Measurements from ENCODE around the gene CD9. TPM values are rescaled to one million over a fixed set of nuclear protein-coding genes. Genes with fewer than 3 reads are reported as not detected.

CD9 gene, protein sequence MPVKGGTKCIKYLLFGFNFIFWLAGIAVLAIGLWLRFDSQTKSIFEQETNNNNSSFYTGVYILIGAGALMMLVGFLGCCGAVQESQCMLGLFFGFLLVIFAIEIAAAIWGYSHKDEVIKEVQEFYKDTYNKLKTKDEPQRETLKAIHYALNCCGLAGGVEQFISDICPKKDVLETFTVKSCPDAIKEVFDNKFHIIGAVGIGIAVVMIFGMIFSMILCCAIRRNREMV
- 379 and 504 TPM in 2 replicates for total RNA-seq
- 943 and 1,225 TPM in 2 replicates for polyA plus RNA-seq
- 972 and 1,213 TPM in 2 replicates for polyA plus RNA-seq (2011; cell fraction: cytosol; rRNA removed)
- polyA plus RNA-seq (2011; cell fraction: nucleus; rRNA removed), result 481 and 655 TPM in 2 replicates
- 1,387 and 1,527 TPM in 2 replicates for polyA plus RNA-seq (2012)
- 848 and 909 TPM in 2 replicates for polyA minus RNA-seq
- polyA minus RNA-seq (2011; cell fraction: cytosol; rRNA and poly(A)+ RNA removed), result 79.2 TPM
- 148 and 194 TPM in 2 replicates for polyA minus RNA-seq (2011; cell fraction: nucleus; rRNA and poly(A)+ RNA removed)
- Bru-seq, nascent RNA, result percentile 93 among the genes with signal in this experiment
- BruChase-seq, experiment 1, labeled RNA remaining after a 6-hour chase, result percentile 97 among the genes with signal in this experiment
- percentile 94 among the genes with signal in this experiment for BruChase-seq, experiment 2, labeled RNA remaining after a 2-hour chase
- long read RNA-seq, transcript CD9-201 (8 exons, 1,218 nt), result major isoform, 2,266 of 2,377 reads
- long read RNA-seq, partial matches to known transcripts, result 37 of 2,377 reads
- long read RNA-seq, other reads (novel, unspliced or antisense), result 70 of 2,377 reads

DNA sequence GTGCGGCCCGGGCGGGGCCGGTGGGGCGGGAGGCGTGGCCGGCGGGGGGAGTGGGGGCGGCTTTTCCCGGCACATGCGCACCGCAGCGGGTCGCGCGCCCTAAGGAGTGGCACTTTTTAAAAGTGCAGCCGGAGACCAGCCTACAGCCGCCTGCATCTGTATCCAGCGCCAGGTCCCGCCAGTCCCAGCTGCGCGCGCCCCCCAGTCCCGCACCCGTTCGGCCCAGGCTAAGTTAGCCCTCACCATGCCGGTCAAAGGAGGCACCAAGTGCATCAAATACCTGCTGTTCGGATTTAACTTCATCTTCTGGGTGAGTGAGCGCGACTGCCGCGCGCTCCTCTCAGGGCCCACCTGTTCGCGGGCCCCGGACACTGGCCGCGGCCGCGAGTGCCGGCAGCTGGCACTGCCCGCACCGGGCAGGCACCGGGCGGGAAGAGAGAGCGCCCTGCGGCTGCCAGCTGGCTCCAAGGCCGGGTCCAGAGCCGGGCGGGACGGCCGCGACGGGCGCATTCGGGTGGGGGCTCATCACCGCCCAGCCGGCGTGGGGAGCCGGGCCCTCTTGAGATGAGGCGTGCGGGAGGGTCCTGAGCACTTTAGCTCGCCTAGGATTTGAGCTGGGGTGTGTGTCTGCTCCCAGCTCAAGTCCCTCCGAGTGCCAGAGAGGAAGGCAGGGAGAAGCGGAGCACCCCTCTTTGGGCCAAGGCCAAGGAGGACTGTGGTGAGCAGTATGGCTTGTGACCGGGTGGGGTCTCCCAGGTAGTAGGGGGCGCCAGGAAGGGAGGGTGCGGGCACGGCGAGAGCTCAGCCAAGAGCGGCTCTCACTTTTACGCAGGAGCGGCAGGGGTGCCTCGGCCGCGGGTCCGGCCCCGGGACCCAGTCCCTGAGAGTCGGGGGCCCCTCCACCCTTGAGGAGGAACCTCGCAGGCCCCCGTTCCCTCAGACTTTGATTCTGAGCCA lies at the start of gene CD9:
Gene CD9 (plus strand): TSS at position 145 of the 957 bp plus-strand sequence. CDS start 100 bp downstream, at position 245.
- CTCF ChIA-PET, result interaction anchor here (0.7 to 4.1 kb wide), 13 partner anchors 14 to 133 kb away, joined by 3 to 31 read pairs (median 4); no protein-coding TSS in a partner anchor
- peaks cover 53% of the 10 kb centered on the region for H3K79me2 ChIP-seq (ENCODE audit: control insufficient read depth, insufficient read depth, low read length)
- intact Hi-C loops (cut with micrococcal nuclease), result no loop called here
- no peaks in the 10 kb centered on the region for H3K9me1 ChIP-seq (replicated peaks; ENCODE audit: control insufficient read depth, extremely low read depth, insufficient read depth, low read length)
- peak within 1 kb of the TSS; percentile 92 for H3K4me2 ChIP-seq (ENCODE audit: insufficient read depth, low read length)
- peak within 1 kb of the TSS; percentile 93 for H3K9ac ChIP-seq (replicated peaks; ENCODE audit: extremely low read depth, insufficient read depth, low read length)
- peak within 1 kb of the TSS; percentile 85 for H3K27ac ChIP-seq (ENCODE audit: insufficient read depth, low read depth, low read length)
- peak within 1 kb of the TSS; percentile 37 for H2AFZ ChIP-seq (ENCODE audit: low read depth, low read length)
- BruUV-seq (replicated peaks), result TSS peak; percentile 45
- H3K27me3 ChIP-seq (ENCODE audit: control insufficient read depth in 2 of 2, insufficient read depth in 2 of 2, low read length in 2 of 2), result no peaks in the 10 kb centered on the region
- H3K4me1 ChIP-seq (ENCODE audit: control insufficient read depth, extremely low read depth, insufficient read depth, low read length), result peaks cover 58% of the 10 kb centered on the region
- dilution Hi-C loops (cut with MboI; ENCODE audit: extremely low pct_ligation_motif_present, low sequenced_read_pairs), result no loop called here
- DNase-seq (ENCODE audit: low read depth, low spot score), result peak; percentile 56
- peak within 1 kb of the TSS; percentile 85 to 86 (median 86) for H3K4me3 ChIP-seq (replicated peaks in 1 of 3; ENCODE audit: insufficient read depth in 1 of 3, low read depth in 1 of 3, low read length in 3 of 3)
- H3K36me3 ChIP-seq (ENCODE audit: control insufficient read depth in 2 of 2, extremely low read depth in 1 of 2, insufficient read depth in 2 of 2, low read length in 2 of 2), result no peaks in the 10 kb centered on the region
- no peaks in the 10 kb centered on the region for H4K20me1 ChIP-seq (replicated peaks; ENCODE audit: control insufficient read depth, extremely low read depth, insufficient read depth, low read length)
- peak; percentile 54 for FAIRE-seq
- H3K9me3 ChIP-seq (replicated peaks; ENCODE audit: control insufficient read depth, insufficient read depth, low read length), result no peaks in the 10 kb centered on the region
- POLR2A ChIA-PET, result interaction anchor here (0.5 to 1.2 kb wide), 4 partner anchors 55 to 169 kb away, joined by 3 to 5 read pairs (median 4); no protein-coding TSS in a partner anchor
- TF ChIP-seq POLR2A (IDR thresholded peaks at IDR 0.05; ENCODE audit: low read depth, low read length) (peak; percentile 91), FOS (IDR thresholded peaks at IDR 0.05; ENCODE audit: borderline replicate concordance, insufficient read depth, low read length) (no peak), GATA2 (IDR thresholded peaks at IDR 0.05; ENCODE audit: insufficient read depth, insufficient read length, low read depth, low read length) (no peak), POLR2AphosphoS5 (IDR thresholded peaks at IDR 0.05; ENCODE audit: insufficient read depth, low read depth, low read length) (peak; percentile 94), JUN (IDR thresholded peaks at IDR 0.05; ENCODE audit: borderline replicate concordance, insufficient read depth, insufficient read length, low read depth) (no peak), EZH2 (IDR thresholded peaks at IDR 0.05; ENCODE audit: borderline replicate concordance, low read depth, low read length, severe bottlenecking) (no peak), MYC (IDR thresholded peaks at IDR 0.05; ENCODE audit: low read depth, low read length) (no peak)
- TF ChIP-seq, protein P1, sequence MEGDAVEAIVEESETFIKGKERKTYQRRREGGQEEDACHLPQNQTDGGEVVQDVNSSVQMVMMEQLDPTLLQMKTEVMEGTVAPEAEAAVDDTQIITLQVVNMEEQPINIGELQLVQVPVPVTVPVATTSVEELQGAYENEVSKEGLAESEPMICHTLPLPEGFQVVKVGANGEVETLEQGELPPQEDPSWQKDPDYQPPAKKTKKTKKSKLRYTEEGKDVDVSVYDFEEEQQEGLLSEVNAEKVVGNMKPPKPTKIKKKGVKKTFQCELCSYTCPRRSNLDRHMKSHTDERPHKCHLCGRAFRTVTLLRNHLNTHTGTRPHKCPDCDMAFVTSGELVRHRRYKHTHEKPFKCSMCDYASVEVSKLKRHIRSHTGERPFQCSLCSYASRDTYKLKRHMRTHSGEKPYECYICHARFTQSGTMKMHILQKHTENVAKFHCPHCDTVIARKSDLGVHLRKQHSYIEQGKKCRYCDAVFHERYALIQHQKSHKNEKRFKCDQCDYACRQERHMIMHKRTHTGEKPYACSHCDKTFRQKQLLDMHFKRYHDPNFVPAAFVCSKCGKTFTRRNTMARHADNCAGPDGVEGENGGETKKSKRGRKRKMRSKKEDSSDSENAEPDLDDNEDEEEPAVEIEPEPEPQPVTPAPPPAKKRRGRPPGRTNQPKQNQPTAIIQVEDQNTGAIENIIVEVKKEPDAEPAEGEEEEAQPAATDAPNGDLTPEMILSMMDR (IDR thresholded peaks at IDR 0.05; ENCODE audit: extremely low read depth in 1 of 2, insufficient read depth in 1 of 2, low read depth in 1 of 2, low read length in 2 of 2), result no peak
- TF ChIP-seq, protein P2, sequence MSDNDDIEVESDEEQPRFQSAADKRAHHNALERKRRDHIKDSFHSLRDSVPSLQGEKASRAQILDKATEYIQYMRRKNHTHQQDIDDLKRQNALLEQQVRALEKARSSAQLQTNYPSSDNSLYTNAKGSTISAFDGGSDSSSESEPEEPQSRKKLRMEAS (IDR thresholded peaks at IDR 0.05; ENCODE audit: insufficient read depth, insufficient read length), result no peak
